LHCN-M2 (cell line): ENCODE data around the gene DAPK1. TPM values are rescaled to one million over a fixed set of nuclear protein-coding genes. Genes with fewer than 3 reads are reported as not detected.
A peak's percentile ranks its signal among the peaks of the same experiment; 100 is the strongest.

Experiments used
- DNase-seq: peaks from one replicate; pipeline ENCODE4 v3.0.0-alpha.2; 2012; ENCODE audit warnings: low read depth
- total RNA-seq: library from RNA; depleted of rRNA; stranded (reverse); fragments of >200 nt; gene quantifications from 2 replicates; pipeline ENCODE4 v1.2.3, GENCODE V29; 2014

The DAPK1 gene
- total RNA-seq, 1 experiment from 2014 or later: 26.6 TPM

- no peak for DNase-seq
Observed at GRCh38 chr9:87641067-87641466, 143.4 kb downstream of the DAPK1 start.

GRCh38 chr9:87642330-87643106 is 144.9 kb downstream of the DAPK1 start:
- DNase-seq: no peak

- DNase-seq: no peak
Observed at GRCh38 chr9:87643107-87643650, 145.5 kb downstream of the DAPK1 start.

- DNase-seq: no peak
Observed at GRCh38 chr9:87643778-87644570, 146.3 kb downstream of the DAPK1 start.

GRCh38 chr9:87644659-87645058 is 147.0 kb downstream of the DAPK1 start:
- DNase-seq: no peak

GRCh38 chr9:87646546-87646945 is 148.9 kb downstream of the DAPK1 start:
- DNase-seq: no peak

GRCh38 chr9:87647114-87647513 is 149.4 kb downstream of the DAPK1 start:
- DNase-seq: no peak

GRCh38 chr9:87648606-87649005 is 150.9 kb downstream of the DAPK1 start:
- DNase-seq: no peak

GRCh38 chr9:87650611-87651295 is 153.1 kb downstream of the DAPK1 start:
- DNase-seq: no peak

GRCh38 chr9:87651431-87651830 is 153.8 kb downstream of the DAPK1 start:
- DNase-seq: no peak

GRCh38 chr9:87653941-87654340 is 156.3 kb downstream of the DAPK1 start:
- DNase-seq: no peak

GRCh38 chr9:87655731-87656130 is 158.1 kb downstream of the DAPK1 start:
- DNase-seq: no peak

- DNase-seq: peak; percentile 42
Observed at GRCh38 chr9:87656485-87656884, 158.8 kb downstream of the DAPK1 start.

GRCh38 chr9:87657190-87657589 is 159.5 kb downstream of the DAPK1 start:
- no peak for DNase-seq

- no peak for DNase-seq
Observed at GRCh38 chr9:87657893-87658292, 160.2 kb downstream of the DAPK1 start.

- DNase-seq: no peak
Observed at GRCh38 chr9:87658511-87658910, 160.8 kb downstream of the DAPK1 start.

- no peak for DNase-seq
Observed at GRCh38 chr9:87659534-87660419, 162.1 kb downstream of the DAPK1 start.

- DNase-seq: no peak
Observed at GRCh38 chr9:87661241-87661640, 163.6 kb downstream of the DAPK1 start.

GRCh38 chr9:87662808-87663528 is 165.3 kb downstream of the DAPK1 start:
- peak; percentile 70 for DNase-seq

GRCh38 chr9:87663556-87663955 is 165.9 kb downstream of the DAPK1 start:
- no peak for DNase-seq
